K562 (cell line): ENCODE results near the gene FBXW7. TPM values are rescaled to one million over a fixed set of nuclear protein-coding genes. Genes with fewer than 3 reads are reported as not detected.

ENCODE experiments used
- ADNP ChIP-seq: fragments of 200-800 bp; sonication (Bioruptor generic); IDR thresholded peaks from 2 replicates; pipeline ENCODE4 v1.6.1; 2016; ENCODE audit warnings: missing genetic modification characterization, missing compliant biosample characterization
- C11orf30 ChIP-seq: fragments of 450-650 bp; IDR thresholded peaks from 2 replicates; pipeline ENCODE4 v1.6.1; 2016; ENCODE audit warnings: low read depth, mild to moderate bottlenecking
- CAMTA2 ChIP-seq: fragments of 250-450 bp; sonication (Bioruptor Pico); conservative IDR thresholded peaks from 2 replicates; pipeline ENCODE4 v1.5.1; 2022
- DIDO1 ChIP-seq: fragments of 450-650 bp; IDR thresholded peaks from 2 replicates; pipeline ENCODE4 v1.6.1; 2016; ENCODE audit warnings: low read depth, missing biosample characterization, missing genetic modification characterization
- EP300 ChIP-seq: IDR thresholded peaks from 2 replicates; pipeline ENCODE4 v1.6.1; 2012; ENCODE audit warnings: low read length, improper control_type of control experiment
- FOXA3 ChIP-seq, 2 experiments: fragments of 450-650 bp in 1 of 2; sonication (generic) in 1 of 2; formaldehyde crosslinking; IDR thresholded peaks in 1 of 2; conservative IDR thresholded peaks in 1 of 2; 2 replicates each; pipeline versions ENCODE4 v1.4.0 to v1.8.0; 2020 to 2022; ENCODE audit warnings: mild to moderate bottlenecking in 2 of 2, missing genetic modification reagents in 1 of 2
- HNRNPK ChIP-seq: fragments of 200-400 bp; formaldehyde crosslinking; IDR thresholded peaks from one replicate; pipeline ENCODE4 v1.6.1; 2018; ENCODE audit warnings: mild to moderate bottlenecking, low read depth, low read length; ENCODE audit not compliant: poor library complexity, severe bottlenecking
- LEF1 ChIP-seq: fragments of 450-650 bp; IDR thresholded peaks from 2 replicates; pipeline ENCODE4 v1.6.1; 2016; ENCODE audit warnings: mild to moderate bottlenecking
- MAFG ChIP-seq: fragments of 450-650 bp; conservative IDR thresholded peaks from 2 replicates; pipeline ENCODE4 v1.6.1; 2016; ENCODE audit warnings: missing genetic modification characterization, missing compliant biosample characterization
- MCM7 ChIP-seq, 2 experiments: fragments of 450-650 bp; IDR thresholded peaks; 2 replicates each; pipeline ENCODE4 v1.6.1; 2016 to 2018
- MXI1 ChIP-seq: IDR thresholded peaks from 2 replicates; pipeline ENCODE4 v1.6.1; 2011; ENCODE audit warnings: low read depth, mild to moderate bottlenecking, improper control_type of control experiment, low read length
- PHB ChIP-seq: fragments of 250-450 bp; sonication (Bioruptor Pico); IDR thresholded peaks from 2 replicates; pipeline ENCODE4 v1.5.0; 2021
- POLR2G ChIP-seq: fragments of 200-400 bp; formaldehyde crosslinking; IDR thresholded peaks from 2 replicates; pipeline ENCODE4 v1.6.1; 2017; ENCODE audit warnings: low read depth, mild to moderate bottlenecking, antibody characterized with exemption, low read length, moderate library complexity
- SMARCE1 ChIP-seq: fragments of 450-650 bp; IDR thresholded peaks from 2 replicates; pipeline ENCODE4 v1.7.1; 2016; ENCODE audit warnings: mild to moderate bottlenecking
- TRIM28 ChIP-seq: fragments of 450-650 bp; IDR thresholded peaks from 2 replicates; pipeline ENCODE4 v1.6.1; 2017
- ZC3H11A ChIP-seq: IDR thresholded peaks from 2 replicates; pipeline ENCODE4 v1.6.1; 2012; ENCODE audit warnings: low read depth, low read length, improper control_type of control experiment
- ZNF224 ChIP-seq: sonication (generic); formaldehyde crosslinking; IDR thresholded peaks from 2 replicates; pipeline ENCODE4 v1.8.0; 2022; ENCODE audit warnings: mild to moderate bottlenecking, missing genetic modification reagents
- ZNF354B ChIP-seq: fragments of 250-450 bp; sonication (Bioruptor Pico); IDR thresholded peaks from 2 replicates; pipeline ENCODE4 v1.4.0; 2020
- ZNF507 ChIP-seq: conservative IDR thresholded peaks from 2 replicates; pipeline ENCODE4 v1.6.1; 2017; ENCODE audit warnings: missing genetic modification characterization, missing compliant biosample characterization
- ZNF644 ChIP-seq: fragments of 200-800 bp; sonication (Bioruptor generic); IDR thresholded peaks from 2 replicates; pipeline ENCODE4 v1.6.1; 2016; ENCODE audit warnings: low read depth, missing genetic modification characterization, missing compliant biosample characterization
- polyA plus RNA-seq, 8 experiments: library from polyadenylated mRNA; depleted of rRNA in 4 of 8; stranded (reverse) in 5 of 8; unstranded in 3 of 8; fragments of >200 nt; fragmentation: Nextera tagmentation in 2 of 8; fragmentation: Illumina TruSeq in 1 of 8; extraction: Ambion mirVana in 2 of 8; extraction: Trizol in 1 of 8; gene quantifications; 2 replicates each; pipeline versions ENCODE4 v1.2.1 to v1.2.3, GENCODE V29; 2011 to 2014; ENCODE audit warnings: inconsistent platforms in 1 of 8, missing spikeins in 1 of 8
- total RNA-seq, 7 experiments: library from RNA; depleted of rRNA in 6 of 7; stranded (reverse); fragments of >200 nt in 6 of 7; fragmentation: Illumina TruSeq in 2 of 7; extraction: Trizol in 2 of 7; gene quantifications; 2 replicates each; pipeline versions ENCODE4 v1.2.1 to v1.2.3, GENCODE V29; 2011 to 2021; ENCODE audit warnings: low replicate concordance in 1 of 7
- TF ChIP-seq, protein P1 (sequence below): fragments of 450-650 bp; IDR thresholded peaks from 2 replicates; pipeline ENCODE4 v1.6.1; 2016; ENCODE audit warnings: missing biosample characterization, missing genetic modification characterization
- TF ChIP-seq, protein P2 (sequence below): fragments of 200-400 bp; formaldehyde crosslinking; IDR thresholded peaks from 2 replicates; pipeline ENCODE4 v1.6.1; 2017; ENCODE audit warnings: mild to moderate bottlenecking, low read depth, low read length, moderate library complexity
- TF ChIP-seq, protein P3 (sequence below): sonication (generic); formaldehyde crosslinking; IDR thresholded peaks from 2 replicates; pipeline ENCODE4 v1.8.1; 2023; ENCODE audit warnings: mild to moderate bottlenecking, missing genetic modification reagents
- TF ChIP-seq, protein P4 (sequence below): sonication (generic); formaldehyde crosslinking; IDR thresholded peaks from 2 replicates; pipeline ENCODE4 v1.8.0; 2022; ENCODE audit warnings: missing genetic modification reagents, mild to moderate bottlenecking, borderline replicate concordance

Gene FBXW7
- total and polyA plus RNA-seq, 9 of the 15 experiments (the other 6 are each of a cell fraction or from before 2014, with no cell fraction given): 6.8 to 44.2 (median 16.4) TPM

DNA sequence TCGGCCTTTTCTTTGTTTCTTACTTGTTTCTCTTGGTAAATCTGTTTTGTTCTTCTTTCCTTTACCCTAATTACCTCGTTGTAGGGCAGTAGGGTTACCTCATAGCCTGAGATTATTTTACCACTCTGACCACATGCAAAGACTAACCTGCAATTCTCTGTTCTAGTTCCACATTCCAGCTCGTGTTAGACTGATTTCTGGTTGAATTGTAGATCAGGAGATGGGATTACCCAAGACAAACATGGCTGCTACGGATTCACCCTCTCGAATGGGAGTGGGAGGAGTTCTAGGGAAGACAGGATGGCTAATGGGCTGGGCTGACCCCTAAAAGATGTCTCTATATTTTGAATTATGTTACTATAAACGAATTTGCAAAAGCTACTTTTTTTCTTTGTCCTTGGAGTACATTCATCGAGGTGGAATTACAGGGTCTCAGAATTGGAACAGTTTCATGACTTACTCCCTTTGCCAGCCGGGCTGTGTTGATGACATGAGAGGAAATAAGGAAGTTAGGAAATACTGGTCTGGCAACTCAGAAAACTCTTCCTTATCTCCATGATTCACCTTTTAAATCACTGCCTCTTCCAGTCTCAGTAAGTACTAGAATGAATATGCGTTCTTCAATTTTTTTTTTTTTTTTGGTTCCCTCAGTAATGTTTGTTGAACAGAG is 36.7 kb upstream of the FBXW7 start (continued):
- TF ChIP-seq, protein P1, sequence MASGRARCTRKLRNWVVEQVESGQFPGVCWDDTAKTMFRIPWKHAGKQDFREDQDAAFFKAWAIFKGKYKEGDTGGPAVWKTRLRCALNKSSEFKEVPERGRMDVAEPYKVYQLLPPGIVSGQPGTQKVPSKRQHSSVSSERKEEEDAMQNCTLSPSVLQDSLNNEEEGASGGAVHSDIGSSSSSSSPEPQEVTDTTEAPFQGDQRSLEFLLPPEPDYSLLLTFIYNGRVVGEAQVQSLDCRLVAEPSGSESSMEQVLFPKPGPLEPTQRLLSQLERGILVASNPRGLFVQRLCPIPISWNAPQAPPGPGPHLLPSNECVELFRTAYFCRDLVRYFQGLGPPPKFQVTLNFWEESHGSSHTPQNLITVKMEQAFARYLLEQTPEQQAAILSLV: no peak
- TF ChIP-seq C11orf30 (peak; percentile 42; the same call in 1 of the 2 replicates), LEF1 (no peak; the same call in 1 of the 2 replicates), HNRNPK (no peak), MCM7 (IDR thresholded peaks at IDR 0.05) (no peak), MXI1 (no peak), ZNF354B (CRISPR knock-in tag) (no peak), DIDO1 (tag) (no peak), TRIM28 (no peak), ZC3H11A (no peak), POLR2G (no peak), SMARCE1 (peak; percentile 89; the same call in 1 of the 2 replicates), ADNP (no peak), PHB (CRISPR knock-in tag) (no peak), FOXA3 (CRISPR knock-in tag; conservative IDR thresholded peaks at IDR 0.05 in 1 of 2, IDR thresholded peaks at IDR 0.05 in 1 of 2) (no peak), ZNF507 (tag) (no peak), ZNF644 (tag) (peak; percentile 90), EP300 (peak; percentile 90), MAFG (tag) (peak; percentile 80), CAMTA2 (no peak), ZNF224 (no peak)
- TF ChIP-seq, protein P2, sequence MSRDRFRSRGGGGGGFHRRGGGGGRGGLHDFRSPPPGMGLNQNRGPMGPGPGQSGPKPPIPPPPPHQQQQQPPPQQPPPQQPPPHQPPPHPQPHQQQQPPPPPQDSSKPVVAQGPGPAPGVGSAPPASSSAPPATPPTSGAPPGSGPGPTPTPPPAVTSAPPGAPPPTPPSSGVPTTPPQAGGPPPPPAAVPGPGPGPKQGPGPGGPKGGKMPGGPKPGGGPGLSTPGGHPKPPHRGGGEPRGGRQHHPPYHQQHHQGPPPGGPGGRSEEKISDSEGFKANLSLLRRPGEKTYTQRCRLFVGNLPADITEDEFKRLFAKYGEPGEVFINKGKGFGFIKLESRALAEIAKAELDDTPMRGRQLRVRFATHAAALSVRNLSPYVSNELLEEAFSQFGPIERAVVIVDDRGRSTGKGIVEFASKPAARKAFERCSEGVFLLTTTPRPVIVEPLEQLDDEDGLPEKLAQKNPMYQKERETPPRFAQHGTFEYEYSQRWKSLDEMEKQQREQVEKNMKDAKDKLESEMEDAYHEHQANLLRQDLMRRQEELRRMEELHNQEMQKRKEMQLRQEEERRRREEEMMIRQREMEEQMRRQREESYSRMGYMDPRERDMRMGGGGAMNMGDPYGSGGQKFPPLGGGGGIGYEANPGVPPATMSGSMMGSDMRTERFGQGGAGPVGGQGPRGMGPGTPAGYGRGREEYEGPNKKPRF: no peak
- TF ChIP-seq, protein P3, sequence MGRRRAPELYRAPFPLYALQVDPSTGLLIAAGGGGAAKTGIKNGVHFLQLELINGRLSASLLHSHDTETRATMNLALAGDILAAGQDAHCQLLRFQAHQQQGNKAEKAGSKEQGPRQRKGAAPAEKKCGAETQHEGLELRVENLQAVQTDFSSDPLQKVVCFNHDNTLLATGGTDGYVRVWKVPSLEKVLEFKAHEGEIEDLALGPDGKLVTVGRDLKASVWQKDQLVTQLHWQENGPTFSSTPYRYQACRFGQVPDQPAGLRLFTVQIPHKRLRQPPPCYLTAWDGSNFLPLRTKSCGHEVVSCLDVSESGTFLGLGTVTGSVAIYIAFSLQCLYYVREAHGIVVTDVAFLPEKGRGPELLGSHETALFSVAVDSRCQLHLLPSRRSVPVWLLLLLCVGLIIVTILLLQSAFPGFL: no peak
- TF ChIP-seq, protein P4, sequence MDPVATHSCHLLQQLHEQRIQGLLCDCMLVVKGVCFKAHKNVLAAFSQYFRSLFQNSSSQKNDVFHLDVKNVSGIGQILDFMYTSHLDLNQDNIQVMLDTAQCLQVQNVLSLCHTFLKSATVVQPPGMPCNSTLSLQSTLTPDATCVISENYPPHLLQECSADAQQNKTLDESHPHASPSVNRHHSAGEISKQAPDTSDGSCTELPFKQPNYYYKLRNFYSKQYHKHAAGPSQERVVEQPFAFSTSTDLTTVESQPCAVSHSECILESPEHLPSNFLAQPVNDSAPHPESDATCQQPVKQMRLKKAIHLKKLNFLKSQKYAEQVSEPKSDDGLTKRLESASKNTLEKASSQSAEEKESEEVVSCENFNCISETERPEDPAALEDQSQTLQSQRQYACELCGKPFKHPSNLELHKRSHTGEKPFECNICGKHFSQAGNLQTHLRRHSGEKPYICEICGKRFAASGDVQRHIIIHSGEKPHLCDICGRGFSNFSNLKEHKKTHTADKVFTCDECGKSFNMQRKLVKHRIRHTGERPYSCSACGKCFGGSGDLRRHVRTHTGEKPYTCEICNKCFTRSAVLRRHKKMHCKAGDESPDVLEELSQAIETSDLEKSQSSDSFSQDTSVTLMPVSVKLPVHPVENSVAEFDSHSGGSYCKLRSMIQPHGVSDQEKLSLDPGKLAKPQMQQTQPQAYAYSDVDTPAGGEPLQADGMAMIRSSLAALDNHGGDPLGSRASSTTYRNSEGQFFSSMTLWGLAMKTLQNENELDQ (CRISPR knock-in tag): no peak
